Natural killer cell treated with Interleukin-12 subunit alpha and Interleukin-12 subunit beta and Interleukin-15 and Interleukin-18, amount 100 ng/mL, for 72 hours (primary cell): ENCODE data around the gene SNTG2. TPM values are rescaled to one million over a fixed set of nuclear protein-coding genes. Genes with fewer than 3 reads are reported as not detected.

Experiments
- ATAC-seq, 2 donors: fragments of 150-1000 bp; cut with Tn5 transposase in 1 of 2; sonication (Bioruptor Pico), chemical (Tn5 transposase) in 1 of 2; 2 replicates each; pipeline ENCODE4 v1.10.0; 2021
- DNase-seq: peaks from one replicate; pipeline ENCODE4 v3.0.0; 2022; ENCODE audit warnings: low spot score
- H3K27ac Mint-ChIP-seq, 2 donors: 1 replicate in 1 of 2; 2 replicates in 1 of 2; pipeline ENCODE4 v1.8.0; 2022; ENCODE audit warnings: mixed read lengths in 2 of 2, mild to moderate bottlenecking in 1 of 2, moderate library complexity in 1 of 2
- H3K27me3 Mint-ChIP-seq, 2 donors: 1 replicate in 1 of 2; 2 replicates in 1 of 2; pipeline ENCODE4 v1.8.0; 2022; ENCODE audit warnings: mixed read lengths in 2 of 2
- H3K36me3 Mint-ChIP-seq: one replicate; pipeline ENCODE4 v1.8.0; 2022; ENCODE audit warnings: mixed read lengths
- H3K4me1 Mint-ChIP-seq, 2 donors: 1 replicate in 1 of 2; 2 replicates in 1 of 2; pipeline ENCODE4 v1.8.0; 2022; ENCODE audit warnings: low read depth in 2 of 2, mixed read lengths in 2 of 2, mild to moderate bottlenecking in 1 of 2
- H3K4me3 Mint-ChIP-seq: one replicate; pipeline ENCODE4 v1.8.0; 2022; ENCODE audit warnings: mixed read lengths
- H3K9me3 Mint-ChIP-seq: 2 replicates; pipeline ENCODE4 v1.8.0; 2022; ENCODE audit warnings: mixed read lengths
- total RNA-seq, 2 donors: library from RNA; stranded (reverse); gene quantifications; one replicate each; pipeline ENCODE4 v1.2.3, GENCODE V29; 2022

Gene SNTG2
- total RNA-seq, 2 donors from 2014 or later, result 0.31 TPM; not detected in 1

DNA sequence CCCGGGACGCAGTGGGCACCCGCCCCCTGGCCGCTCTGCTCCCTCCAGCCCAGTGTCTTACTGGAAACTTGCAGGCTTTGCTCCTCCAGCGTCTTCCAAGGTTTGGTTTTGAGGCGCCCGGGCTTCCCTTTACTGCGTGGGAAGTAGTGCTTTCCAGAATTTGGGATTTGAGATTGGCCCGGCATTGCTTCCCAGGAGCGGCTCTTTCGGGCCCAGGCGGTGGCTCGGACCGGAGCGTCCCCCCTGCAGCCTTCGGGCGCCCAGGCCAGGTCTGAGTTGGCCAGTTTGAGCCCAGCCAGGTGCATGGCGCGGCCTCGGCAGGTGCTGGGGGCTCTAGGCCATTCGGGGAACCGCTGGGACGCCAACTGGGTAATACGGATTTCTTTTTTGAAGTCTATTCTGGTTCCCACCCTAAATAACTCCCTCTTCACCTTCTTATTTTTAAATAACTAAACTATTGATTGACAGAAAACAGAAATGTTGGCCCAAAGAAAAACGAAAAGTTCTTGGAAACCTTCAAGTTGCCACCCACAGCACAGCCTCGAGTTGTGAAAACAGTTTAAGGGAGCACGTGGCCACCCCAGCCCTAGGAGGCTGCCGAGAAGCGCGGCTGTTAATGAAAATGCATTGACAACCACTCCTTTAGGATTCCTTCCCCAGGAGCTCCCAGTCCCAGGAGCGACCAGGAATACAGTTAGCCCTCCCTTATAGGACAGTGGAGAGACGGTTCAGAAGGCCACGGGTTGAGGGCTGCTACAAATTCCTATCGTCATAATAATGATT, 766 bp downstream of the SNTG2 start:
- Mint-ChIP-seq H3K27me3 (peaks cover 39 to 60% of the 10 kb centered on the region in 2 donors), H3K4me3 (peak overlapping the region; percentile 68), H3K27ac (no peak overlapping the region), H3K4me1 (peaks cover 17% of the 10 kb centered on the region in 2 donors), H3K9me3 (no peaks in the 10 kb centered on the region), H3K36me3 (peaks cover 6% of the 10 kb centered on the region)
- no peak for DNase-seq
- no peak for ATAC-seq

DNA sequence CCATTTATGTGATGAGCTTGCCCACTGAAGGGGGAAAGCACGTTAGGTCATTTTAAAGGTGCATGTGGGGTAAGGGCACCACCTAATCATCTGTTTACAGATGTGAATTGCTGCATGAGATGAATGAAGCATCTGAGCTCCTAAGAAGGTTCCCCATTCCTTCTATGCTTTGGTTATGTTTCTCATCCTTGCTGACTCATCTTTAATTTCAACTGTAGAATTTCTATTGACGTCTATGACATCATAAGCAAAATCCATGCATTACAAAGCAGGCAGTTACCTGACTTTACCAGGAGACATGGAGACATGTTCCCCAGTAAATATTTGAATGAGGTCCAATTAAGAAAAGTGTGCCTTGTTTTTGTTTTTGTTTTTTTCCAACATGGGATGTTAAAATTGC, 2.8 kb downstream of the SNTG2 start:
- no peak overlapping the region for H3K4me3 Mint-ChIP-seq
- H3K4me1 Mint-ChIP-seq, result peaks cover 10 to 13% of the 10 kb centered on the region in 2 donors
- peaks cover 6% of the 10 kb centered on the region for H3K36me3 Mint-ChIP-seq
- DNase-seq (no peak), ATAC-seq (no peak)
- no peak overlapping the region for H3K27ac Mint-ChIP-seq
- H3K9me3 Mint-ChIP-seq, result no peaks in the 10 kb centered on the region
- peaks cover 43 to 67% of the 10 kb centered on the region in 2 donors for H3K27me3 Mint-ChIP-seq

DNA sequence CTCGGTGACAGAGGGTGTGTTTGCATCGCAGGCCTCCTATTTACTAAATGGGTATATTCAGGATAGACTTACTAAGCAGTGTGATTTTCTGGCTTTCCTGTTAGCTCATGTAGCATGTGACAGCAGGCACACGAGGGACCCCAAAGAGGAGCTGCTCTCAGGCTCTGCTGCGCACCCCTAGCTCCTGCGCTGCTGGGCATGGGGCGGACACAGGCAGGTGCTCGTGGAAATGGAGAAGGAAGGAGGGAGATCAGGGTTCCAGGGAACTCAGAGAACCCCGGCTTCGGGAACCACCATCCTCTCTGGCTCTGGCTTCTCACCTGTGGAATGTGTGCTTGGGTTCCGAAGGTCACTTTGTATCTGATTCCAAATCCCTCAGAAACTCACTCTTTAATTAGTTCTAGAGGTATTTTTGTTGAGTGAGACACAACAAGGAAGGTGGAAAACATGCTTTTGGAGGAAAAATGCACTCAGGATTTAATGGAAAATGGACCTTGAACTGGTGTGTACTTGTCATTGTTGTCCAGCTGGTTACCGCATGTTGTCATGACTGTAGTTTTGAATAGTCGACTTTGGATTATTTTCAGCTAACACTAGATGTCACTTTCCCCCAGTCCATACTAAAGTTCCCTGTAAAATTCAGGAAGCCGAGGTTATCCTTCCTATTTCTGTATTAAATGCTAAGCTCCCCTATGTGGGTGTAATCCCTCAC, 3.5 kb downstream of the SNTG2 start:
- no peak overlapping the region for H3K4me3 Mint-ChIP-seq
- peaks cover 43 to 59% of the 10 kb centered on the region in 2 donors for H3K27me3 Mint-ChIP-seq
- DNase-seq (no peak), ATAC-seq (no peak)
- peaks cover 10 to 12% of the 10 kb centered on the region in 2 donors for H3K4me1 Mint-ChIP-seq
- H3K36me3 Mint-ChIP-seq, result peaks cover 5% of the 10 kb centered on the region
- no peaks in the 10 kb centered on the region for H3K9me3 Mint-ChIP-seq
- H3K27ac Mint-ChIP-seq, result no peak overlapping the region

DNA sequence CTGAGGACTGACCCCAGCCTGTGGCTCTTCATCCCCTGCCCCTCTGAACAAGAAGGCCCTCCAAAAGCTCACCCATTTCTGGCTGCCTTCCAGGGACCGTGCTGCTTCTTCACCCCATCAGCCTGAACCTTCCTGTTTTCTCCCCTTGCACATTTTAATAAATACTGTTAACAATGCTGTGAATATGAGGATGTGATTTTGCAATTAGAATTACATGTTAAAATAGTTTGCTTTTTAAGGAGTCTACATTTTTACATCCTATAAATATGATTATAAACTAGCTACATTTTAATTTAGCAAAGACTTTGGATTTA, 4.0 kb downstream of the SNTG2 start:
- no peak for DNase-seq
- Mint-ChIP-seq H3K36me3 (no peaks in the 10 kb centered on the region), H3K4me1 (peaks cover 5 to 7% of the 10 kb centered on the region in 2 donors), H3K4me3 (no peak overlapping the region), H3K27me3 (peaks cover 40 to 54% of the 10 kb centered on the region in 2 donors), H3K9me3 (no peaks in the 10 kb centered on the region), H3K27ac (no peak overlapping the region)
- ATAC-seq, result no peak

DNA sequence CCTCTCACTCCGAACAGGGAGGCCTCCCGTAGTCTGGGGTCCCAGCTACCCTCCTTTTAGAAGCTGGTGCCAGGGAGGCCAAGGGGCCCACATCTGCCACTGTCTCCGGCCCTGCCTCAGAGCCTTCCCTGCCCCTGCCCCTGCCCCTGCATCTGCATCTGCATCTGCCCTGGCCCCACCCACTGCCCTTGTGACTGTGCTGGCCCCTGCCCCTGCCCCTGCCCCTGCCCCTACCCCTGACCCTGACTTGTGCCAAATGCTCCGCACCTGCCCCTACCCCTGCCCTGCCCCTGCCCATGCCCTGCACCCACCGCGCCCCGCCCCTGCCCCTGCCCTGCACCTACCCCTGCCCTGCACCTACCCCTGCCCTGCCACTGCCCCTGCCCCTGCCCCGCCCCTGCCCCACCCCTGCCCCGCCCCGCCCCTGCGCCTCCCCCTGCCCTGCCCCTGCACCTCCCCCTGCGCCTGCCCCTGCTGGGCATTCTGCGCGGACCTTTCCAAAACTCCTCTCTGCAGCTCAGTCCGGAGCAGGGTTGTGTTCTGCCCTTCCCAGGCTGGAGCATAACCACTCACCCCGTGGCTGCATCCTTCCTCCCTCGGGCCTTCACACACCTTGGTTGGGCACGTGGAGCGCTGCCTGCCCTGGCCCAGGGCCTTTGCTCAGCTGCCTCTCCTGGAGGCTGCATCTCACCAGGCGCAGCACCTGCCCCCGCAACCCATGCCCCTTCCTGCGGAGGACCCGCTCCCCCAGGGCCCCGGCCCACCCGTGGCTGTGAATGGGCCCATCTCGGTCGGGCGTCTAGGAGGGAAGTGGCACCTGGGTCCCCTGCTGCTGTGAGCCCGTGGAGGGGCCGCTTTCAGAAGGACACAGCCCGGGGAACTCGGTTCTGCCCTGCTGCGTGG, 5.4 kb downstream of the SNTG2 start:
- peaks cover 3 to 5% of the 10 kb centered on the region in 2 donors for H3K4me1 Mint-ChIP-seq
- H3K36me3 Mint-ChIP-seq, result no peaks in the 10 kb centered on the region
- peaks cover 38 to 52% of the 10 kb centered on the region in 2 donors for H3K27me3 Mint-ChIP-seq
- no peak overlapping the region for H3K4me3 Mint-ChIP-seq
- no peaks in the 10 kb centered on the region for H3K9me3 Mint-ChIP-seq
- ATAC-seq, result peak; percentile 34 to 48
- H3K27ac Mint-ChIP-seq, result no peak overlapping the region
- DNase-seq, result no peak

DNA sequence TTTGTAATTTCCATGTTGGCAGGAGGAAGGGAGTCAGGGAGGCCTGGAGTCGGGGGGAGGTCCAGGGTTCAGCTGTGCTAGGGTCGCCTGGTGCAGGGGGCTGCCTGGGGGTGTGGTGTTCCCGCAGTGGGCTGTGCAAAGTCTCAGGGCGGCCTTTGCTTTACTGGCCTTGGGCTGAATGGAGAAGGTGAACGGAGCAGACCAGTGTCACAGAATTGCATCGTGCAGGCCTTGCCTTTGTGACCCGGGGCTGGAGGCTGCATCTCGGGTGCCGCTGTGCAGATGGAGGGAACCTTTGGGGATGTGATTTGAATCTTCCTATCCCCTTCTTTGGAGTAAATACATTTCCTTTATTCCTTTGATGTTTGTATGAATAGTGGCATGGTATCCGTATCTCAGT, 8.8 kb downstream of the SNTG2 start:
- Mint-ChIP-seq H3K9me3 (no peaks in the 10 kb centered on the region), H3K4me3 (no peak overlapping the region), H3K4me1 (no peaks in the 10 kb centered on the region), H3K27ac (no peak overlapping the region), H3K36me3 (no peaks in the 10 kb centered on the region), H3K27me3 (peaks cover 19 to 32% of the 10 kb centered on the region in 2 donors)
- DNase-seq (no peak), ATAC-seq (no peak)

DNA sequence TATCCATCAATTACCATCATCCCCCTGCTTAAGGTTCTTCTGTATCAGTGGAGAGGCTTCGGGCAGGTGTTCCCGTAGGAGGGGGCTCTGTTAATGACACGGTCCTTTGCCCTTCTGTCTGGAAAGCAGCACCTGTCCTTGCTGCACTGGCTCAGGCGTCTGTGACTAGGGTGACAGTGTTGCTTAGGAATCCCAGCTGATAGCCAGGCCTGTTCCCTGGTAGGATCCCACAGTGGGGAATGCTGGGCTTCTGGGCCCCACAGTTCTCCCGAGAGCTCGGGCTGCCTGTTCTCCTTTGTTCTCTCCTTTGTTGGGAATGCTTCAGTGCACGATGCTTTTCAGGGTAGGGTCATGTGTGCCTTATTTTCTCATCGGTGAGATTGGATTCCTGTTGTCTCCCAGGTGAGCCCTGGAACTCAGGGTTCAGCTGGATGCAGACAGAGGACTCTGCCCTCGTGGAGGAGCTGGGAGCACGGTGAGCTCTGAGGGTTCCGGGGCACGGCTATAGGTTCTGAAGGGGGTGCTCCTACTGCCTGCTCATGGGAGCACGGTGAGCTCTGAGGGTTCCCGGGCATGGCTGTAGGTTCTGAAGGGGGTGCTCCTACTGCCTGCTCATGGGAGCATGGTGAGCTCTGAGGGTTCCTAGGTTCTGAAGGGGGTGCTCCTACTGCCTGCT, 9.6 kb downstream of the SNTG2 start:
- H3K4me3 Mint-ChIP-seq, result no peak overlapping the region
- DNase-seq, result no peak
- no peaks in the 10 kb centered on the region for H3K36me3 Mint-ChIP-seq
- H3K4me1 Mint-ChIP-seq, result no peaks in the 10 kb centered on the region
- H3K27me3 Mint-ChIP-seq, result peaks cover 16 to 28% of the 10 kb centered on the region in 2 donors
- H3K9me3 Mint-ChIP-seq, result no peaks in the 10 kb centered on the region
- H3K27ac Mint-ChIP-seq, result no peak overlapping the region
- no peak for ATAC-seq

DNA sequence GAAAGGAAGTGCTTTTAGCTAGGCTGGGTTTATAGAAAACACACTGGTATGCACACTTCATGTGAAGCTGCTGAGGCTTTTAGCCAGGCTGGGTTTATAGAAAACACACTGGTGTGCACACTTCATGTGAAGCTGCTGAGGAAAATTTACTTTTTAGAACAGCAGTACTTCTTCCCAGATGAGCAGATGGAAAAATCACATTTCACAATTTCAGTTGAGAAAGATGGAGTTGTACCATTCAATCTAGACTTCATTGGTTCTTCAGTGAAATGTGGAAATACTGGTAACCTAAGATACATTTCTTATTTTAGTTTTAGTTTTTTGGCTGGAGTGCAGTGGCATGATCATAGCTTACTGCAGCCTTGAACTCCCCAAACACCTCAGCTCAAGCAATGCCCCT, 11.1 kb downstream of the SNTG2 start:
- no peaks in the 10 kb centered on the region for H3K9me3 Mint-ChIP-seq
- H3K4me3 Mint-ChIP-seq, result no peak overlapping the region
- ATAC-seq (no peak), DNase-seq (no peak)
- peaks cover 19 to 27% of the 10 kb centered on the region in 2 donors for H3K27me3 Mint-ChIP-seq
- H3K4me1 Mint-ChIP-seq, result no peaks in the 10 kb centered on the region
- H3K36me3 Mint-ChIP-seq, result no peaks in the 10 kb centered on the region
- H3K27ac Mint-ChIP-seq, result no peak overlapping the region

DNA sequence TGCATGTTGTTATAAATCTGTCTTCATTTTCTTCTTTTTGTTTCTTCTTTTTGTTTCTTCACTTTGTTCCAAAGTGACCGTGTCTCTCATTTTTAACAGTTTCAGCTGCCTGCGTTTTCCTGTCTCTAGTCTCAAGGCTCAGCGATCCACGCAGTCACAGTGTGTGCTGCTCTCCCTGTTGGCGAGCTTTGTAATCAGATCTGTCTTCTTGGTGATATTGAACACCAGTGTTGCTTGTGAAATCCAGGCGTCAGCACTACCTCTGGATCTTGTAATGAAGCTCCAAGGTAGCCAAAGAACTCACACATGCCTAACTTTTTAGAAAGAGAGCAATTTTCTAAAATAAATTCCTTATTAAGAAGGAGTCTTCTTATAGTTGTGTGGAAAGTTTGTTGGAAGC, 13.2 kb downstream of the SNTG2 start:
- Mint-ChIP-seq H3K4me1 (no peaks in the 10 kb centered on the region), H3K9me3 (no peaks in the 10 kb centered on the region)
- no peak for ATAC-seq

DNA sequence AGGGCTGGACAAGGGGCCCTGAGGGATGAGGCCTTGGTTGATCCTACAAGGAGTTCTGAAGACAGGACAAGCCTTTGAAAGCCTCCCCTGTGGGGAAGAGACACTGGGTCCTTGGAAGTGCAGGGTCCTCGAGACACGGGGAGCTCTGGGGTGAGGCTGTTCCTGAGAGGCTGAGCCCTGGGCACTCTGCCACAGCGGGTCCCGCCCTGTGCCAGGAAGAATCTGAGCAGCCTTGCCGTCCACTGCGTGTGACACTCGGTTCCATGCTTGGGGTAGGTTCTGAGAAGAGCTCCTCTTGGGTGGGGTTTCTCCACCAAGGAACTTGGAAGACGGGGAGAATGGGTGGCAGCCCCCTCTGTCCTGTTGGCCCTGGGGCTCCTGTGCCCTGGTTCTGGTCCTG, 13.9 kb downstream of the SNTG2 start:
- H3K27ac Mint-ChIP-seq, result no peak overlapping the region
- H3K4me3 Mint-ChIP-seq, result no peak overlapping the region
- no peak for DNase-seq
- H3K36me3 Mint-ChIP-seq, result no peaks in the 10 kb centered on the region
- H3K27me3 Mint-ChIP-seq, result peaks cover 8 to 22% of the 10 kb centered on the region in 2 donors
- H3K9me3 Mint-ChIP-seq, result no peaks in the 10 kb centered on the region
- H3K4me1 Mint-ChIP-seq, result no peaks in the 10 kb centered on the region
- ATAC-seq, result peak in 1 of 2 donors; percentile 38

More for the DNA sequence above, 13.2 kb downstream of the SNTG2 start:
- Mint-ChIP-seq H3K4me3 (no peak overlapping the region), H3K27me3 (peaks cover 11 to 21% of the 10 kb centered on the region in 2 donors), H3K36me3 (no peaks in the 10 kb centered on the region), H3K27ac (no peak overlapping the region)
- no peak for DNase-seq

DNA sequence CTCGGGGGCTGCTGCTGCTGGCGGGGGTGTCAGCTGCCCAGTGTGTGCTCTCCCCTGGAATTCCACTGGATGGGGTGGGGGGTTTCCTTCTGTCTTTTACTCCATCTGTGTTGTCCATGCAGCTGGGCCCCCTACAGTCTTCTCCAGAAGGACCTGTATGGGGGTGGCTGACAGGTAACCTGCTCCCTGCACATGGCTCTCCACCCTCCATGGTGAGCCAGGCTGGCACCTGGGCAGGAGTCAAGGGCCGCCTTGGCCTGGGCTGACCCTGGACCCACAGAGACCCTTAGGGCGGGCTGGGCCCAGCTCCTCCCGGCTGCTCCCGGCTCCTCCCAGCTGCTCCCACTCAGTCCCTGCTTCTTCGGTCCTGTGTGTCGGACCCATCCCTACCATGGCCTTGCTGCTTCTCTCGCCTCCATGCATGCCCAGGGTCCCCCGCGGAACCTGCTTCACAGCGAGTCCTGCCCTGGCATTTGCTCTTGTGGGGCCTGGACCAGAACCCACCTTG, 15.0 kb downstream of the SNTG2 start:
- Mint-ChIP-seq H3K9me3 (no peaks in the 10 kb centered on the region), H3K4me1 (no peaks in the 10 kb centered on the region), H3K27ac (no peak overlapping the region), H3K36me3 (no peaks in the 10 kb centered on the region), H3K27me3 (peaks cover 8 to 22% of the 10 kb centered on the region in 2 donors), H3K4me3 (no peak overlapping the region)
- DNase-seq, result no peak
- ATAC-seq, result no peak

DNA sequence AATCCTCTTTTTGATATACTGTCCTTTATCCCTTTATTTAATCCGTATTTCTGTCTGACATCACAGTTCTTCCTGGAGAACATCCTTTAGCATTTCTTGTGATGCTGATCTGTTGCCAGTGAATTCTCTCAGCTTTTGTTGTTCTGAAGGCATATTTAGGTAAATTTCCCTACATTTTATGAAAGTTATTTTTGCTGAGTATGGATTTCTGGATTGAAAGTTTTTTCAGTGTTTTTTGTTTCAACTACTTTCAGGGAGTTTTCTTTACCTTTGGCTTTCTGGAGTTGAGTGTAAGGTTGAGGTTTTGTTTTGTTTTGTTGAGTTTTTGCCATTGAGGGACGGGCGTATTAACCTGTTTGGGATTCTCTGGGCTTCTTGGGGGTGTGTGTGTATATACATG, 22.5 kb downstream of the SNTG2 start:
- DNase-seq, result no peak
- Mint-ChIP-seq H3K9me3 (peaks cover 4% of the 10 kb centered on the region), H3K36me3 (peaks cover 12% of the 10 kb centered on the region), H3K4me3 (no peak overlapping the region), H3K27ac (no peak overlapping the region), H3K27me3 (peaks cover 11 to 31% of the 10 kb centered on the region in 2 donors), H3K4me1 (peaks cover 22 to 24% of the 10 kb centered on the region in 2 donors)
- ATAC-seq, result no peak

DNA sequence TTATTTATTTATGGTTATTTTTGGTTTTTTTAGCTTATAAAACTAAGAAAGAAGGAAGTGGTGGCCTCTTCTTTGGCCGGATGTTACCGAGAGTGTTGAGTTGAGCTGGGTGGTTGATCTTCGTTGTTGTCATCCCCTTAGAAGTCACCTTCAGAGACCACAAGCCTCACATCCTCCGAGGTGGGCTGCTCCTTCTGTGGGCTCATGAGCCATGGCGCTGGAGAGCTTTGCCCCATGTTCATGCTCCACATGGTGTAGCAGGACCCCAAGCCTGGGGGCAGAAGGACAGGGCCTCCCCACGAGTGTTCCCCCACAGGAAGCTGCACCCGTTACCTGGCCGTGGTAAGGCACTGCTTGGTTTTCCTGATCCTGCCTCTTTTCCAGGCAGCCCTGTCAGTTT, 23.4 kb downstream of the SNTG2 start:
- no peak overlapping the region for H3K27ac Mint-ChIP-seq
- H3K4me3 Mint-ChIP-seq, result peak overlapping the region; percentile 26
- ATAC-seq, result peak; percentile 61 to 82
- no peak for DNase-seq
- H3K9me3 Mint-ChIP-seq, result peaks cover 4% of the 10 kb centered on the region
- peaks cover 11 to 25% of the 10 kb centered on the region in 2 donors for H3K27me3 Mint-ChIP-seq
- peaks cover 12% of the 10 kb centered on the region for H3K36me3 Mint-ChIP-seq
- H3K4me1 Mint-ChIP-seq, result peaks cover 22 to 24% of the 10 kb centered on the region in 2 donors
